H9 (cell line): Measurements from ENCODE around the gene MMP24OS. TPM values are rescaled to one million over a fixed set of nuclear protein-coding genes. Genes with fewer than 3 reads are reported as not detected.

ENCODE experiments used
- DNase-seq: peaks from one replicate; pipeline ENCODE4 v3.0.0-alpha.2; 2017
- H2AFZ ChIP-seq: one replicate; pipeline ENCODE4 v1.6.1; 2013; ENCODE audit warnings: mild to moderate bottlenecking, low read length, control low read depth, moderate library complexity
- H2AK5ac ChIP-seq: 2 replicates; pipeline ENCODE4 v1.6.1; 2013; ENCODE audit warnings: low read length, control low read depth, mixed read lengths; ENCODE audit not compliant: insufficient read length
- H2BK120ac ChIP-seq: one replicate; pipeline ENCODE4 v1.6.1; 2013; ENCODE audit warnings: low read depth, mild to moderate bottlenecking, low read length, control low read depth, inconsistent platforms; ENCODE audit not compliant: poor library complexity, severe bottlenecking
- H2BK12ac ChIP-seq: 2 replicates; pipeline ENCODE4 v1.6.1; 2013; ENCODE audit warnings: low read length, control low read depth, mixed read lengths, low read depth; ENCODE audit not compliant: insufficient read length
- H2BK15ac ChIP-seq: 2 replicates; pipeline ENCODE4 v1.6.1; 2013; ENCODE audit warnings: low read depth, low read length, control low read depth
- H2BK20ac ChIP-seq: one replicate; pipeline ENCODE4 v1.6.1; 2013; ENCODE audit warnings: low read depth, mild to moderate bottlenecking, low read length, control low read depth, inconsistent platforms; ENCODE audit not compliant: poor library complexity, severe bottlenecking
- H2BK5ac ChIP-seq: 2 replicates; pipeline ENCODE4 v1.6.1; 2013; ENCODE audit warnings: low read length, control low read depth, mixed read lengths; ENCODE audit not compliant: insufficient read length
- H3K14ac ChIP-seq: 2 replicates; pipeline ENCODE4 v1.6.1; 2013; ENCODE audit warnings: low read length, control low read depth; ENCODE audit not compliant: insufficient read depth
- H3K18ac ChIP-seq: 2 replicates; pipeline ENCODE4 v1.6.1; 2013; ENCODE audit warnings: low read depth, mild to moderate bottlenecking, mixed read lengths, low read length, control low read depth; ENCODE audit not compliant: insufficient read length
- H3K23ac ChIP-seq: 2 replicates; pipeline ENCODE4 v1.6.1; 2013; ENCODE audit warnings: low read length, control low read depth, mixed read lengths, low read depth; ENCODE audit not compliant: insufficient read length
- H3K23me2 ChIP-seq: 2 replicates; pipeline ENCODE4 v1.6.1; 2013; ENCODE audit warnings: low read depth, mild to moderate bottlenecking, mixed read lengths, low read length, control low read depth; ENCODE audit not compliant: insufficient read length, poor library complexity, severe bottlenecking
- H3K27ac ChIP-seq: 2 replicates; pipeline ENCODE4 v1.5.1; 2013; ENCODE audit warnings: low read length, control low read depth, mixed read lengths, low read depth; ENCODE audit not compliant: insufficient read length
- H3K27me3 ChIP-seq: 2 replicates; pipeline ENCODE4 v1.6.1; 2013; ENCODE audit warnings: low read length, control low read depth, inconsistent platforms; ENCODE audit not compliant: insufficient read depth
- H3K4ac ChIP-seq: 2 replicates; pipeline ENCODE4 v1.6.1; 2013; ENCODE audit warnings: low read depth, mild to moderate bottlenecking, control low read depth, inconsistent platforms, low read length, moderate library complexity
- H3K4me1 ChIP-seq: 2 replicates; pipeline ENCODE4 v1.6.1; 2013; ENCODE audit warnings: low read length, control low read depth, inconsistent platforms; ENCODE audit not compliant: insufficient read depth
- H3K4me2 ChIP-seq: 2 replicates; pipeline ENCODE4 v1.6.1; 2013; ENCODE audit warnings: low read length, control low read depth, mixed read lengths; ENCODE audit not compliant: insufficient read length, insufficient read depth
- H3K56ac ChIP-seq: 2 replicates; pipeline ENCODE4 v1.6.1; 2013; ENCODE audit warnings: low read depth, mild to moderate bottlenecking, mixed read lengths, low read length, control low read depth; ENCODE audit not compliant: insufficient read length
- H3K79me1 ChIP-seq: 2 replicates; pipeline ENCODE4 v1.6.1; 2013; ENCODE audit warnings: low read depth, mild to moderate bottlenecking, moderate library complexity, low read length, control low read depth, inconsistent platforms; ENCODE audit not compliant: insufficient read depth, poor library complexity, severe bottlenecking
- H3K79me2 ChIP-seq: 2 replicates; pipeline ENCODE4 v1.6.1; 2013; ENCODE audit warnings: low read length, control low read depth, inconsistent platforms; ENCODE audit not compliant: insufficient read depth
- H3K9ac ChIP-seq: 2 replicates; pipeline ENCODE4 v1.6.1; 2013; ENCODE audit warnings: low read length, control low read depth, mixed read lengths; ENCODE audit not compliant: insufficient read length; ENCODE audit errors: extremely low read depth
- H3K9me3 ChIP-seq: one replicate; pipeline ENCODE4 v1.6.1; 2013; ENCODE audit warnings: low read depth, low read length, inconsistent platforms; ENCODE audit not compliant: control insufficient read depth
- H3T11ph ChIP-seq: one replicate; pipeline ENCODE4 v1.6.1; 2013; ENCODE audit warnings: mild to moderate bottlenecking, low read length, control low read depth, inconsistent platforms
- H4K20me1 ChIP-seq: one replicate; pipeline ENCODE4 v1.6.1; 2013; ENCODE audit not compliant: control insufficient read depth, insufficient read length, insufficient read depth
- H4K5ac ChIP-seq: 2 replicates; pipeline ENCODE4 v1.6.1; 2013; ENCODE audit warnings: low read depth, mild to moderate bottlenecking, mixed read lengths, low read length, control low read depth; ENCODE audit not compliant: insufficient read length
- H4K8ac ChIP-seq: replicated peaks from 2 replicates; pipeline ENCODE4 v1.6.1; 2013; ENCODE audit warnings: low read length, control low read depth, mixed read lengths, low read depth; ENCODE audit not compliant: insufficient read length
- H4K91ac ChIP-seq: 2 replicates; pipeline ENCODE4 v1.6.1; 2013; ENCODE audit warnings: low read depth, mild to moderate bottlenecking, moderate library complexity, mixed read lengths, low read length, control low read depth; ENCODE audit not compliant: insufficient read length
- H3K27ac Mint-ChIP-seq, 3 experiments: 2 replicates in 2 of 3; 3 replicates in 1 of 3; pipeline ENCODE4 v1.8.0; 2020 to 2021; ENCODE audit warnings: mixed read lengths in 3 of 3, mild to moderate bottlenecking in 1 of 3, moderate library complexity in 1 of 3
- H3K27me3 Mint-ChIP-seq: 2 replicates; pipeline ENCODE4 v1.8.0; 2021; ENCODE audit warnings: low read depth, mild to moderate bottlenecking, moderate library complexity, mixed read lengths
- H3K36me3 Mint-ChIP-seq, 3 experiments: 2 replicates in 2 of 3; 3 replicates in 1 of 3; pipeline ENCODE4 v1.8.0; 2020 to 2021; ENCODE audit warnings: low read depth in 3 of 3, mixed read lengths in 3 of 3; ENCODE audit not compliant: insufficient read depth in 1 of 3
- H3K4me1 Mint-ChIP-seq, 2 experiments: 2 replicates each; pipeline ENCODE4 v1.8.0; 2020; ENCODE audit warnings: mixed read lengths in 2 of 2
- H3K4me3 Mint-ChIP-seq, 2 experiments: 2 replicates in 1 of 2; 3 replicates in 1 of 2; pipeline ENCODE4 v1.8.0; 2020 to 2021; ENCODE audit warnings: mild to moderate bottlenecking in 2 of 2, mixed read lengths in 2 of 2, moderate library complexity in 1 of 2
- H3K9me3 Mint-ChIP-seq, 2 experiments: 2 replicates in 1 of 2; 3 replicates in 1 of 2; pipeline ENCODE4 v1.8.0; 2020; ENCODE audit warnings: mild to moderate bottlenecking in 2 of 2, mixed read lengths in 2 of 2, moderate library complexity in 1 of 2
- CTCF ChIP-seq: fragments of 200-600 bp; sonication (generic); conservative IDR thresholded peaks from 3 replicates; pipeline ENCODE4 v1.8.0; 2021; ENCODE audit warnings: antibody characterized with exemption, mild to moderate bottlenecking
- WGBS: extraction: QIAGEN DNeasy Blood & Tissue Kit; methylation state at CpG from one replicate; pipeline ENCODE4 v1.1.7; 2013; ENCODE audit warnings: missing lambda C conversion rate, low lambda C conversion rate, mixed read lengths; ENCODE audit not compliant: insufficient read length; ENCODE audit errors: extremely low coverage; 5-methylcytosine and 5-hydroxymethylcytosine counted together
- total RNA-seq: library from RNA; stranded (reverse); gene quantifications from 2 replicates; pipeline ENCODE4 v1.2.1, GENCODE V29; 2021

Gene MMP24OS
- total RNA-seq, 1 experiment from 2014 or later = 43.8 TPM

GRCh38 chr20:35302421-35303335 lies 24.8 kb upstream of the MMP24OS start:
- no peak overlapping the region for H3K27ac ChIP-seq
- Mint-ChIP-seq H3K9me3 (no peaks in the 10 kb centered on the region; a peak in 1 of 5 replicates), H3K36me3 (peaks cover 0 to 3% (median 2%) of the 10 kb centered on the region in 3 experiments; a peak in 4 of 7 replicates), H3K27ac (no peak overlapping the region), H3K27me3 (peaks cover 10% of the 10 kb centered on the region), H3K4me3 (no peak overlapping the region; a peak in 1 of 5 replicates), H3K4me1 (peaks cover 16% of the 10 kb centered on the region in 2 experiments)
- H3K27me3 ChIP-seq = no peaks in the 10 kb centered on the region
- peaks cover 3% of the 10 kb centered on the region; the same call in 1 of the 2 replicates for H3K4me1 ChIP-seq
- no peak overlapping the region for H3K23ac ChIP-seq
- H3K23me2 ChIP-seq = peaks cover 4% of the 10 kb centered on the region
- no peak overlapping the region for H2AK5ac ChIP-seq
- no peak overlapping the region for H3K4ac ChIP-seq
- no peak overlapping the region for H3K9ac ChIP-seq
- no peak overlapping the region for H2BK120ac ChIP-seq
- H2AFZ ChIP-seq = no peak overlapping the region
- no peak overlapping the region for H2BK20ac ChIP-seq
- H4K8ac ChIP-seq = no peak overlapping the region
- no CpG with 5 or more reads among the region's 6 CpGs for WGBS
- H2BK12ac ChIP-seq = no peak overlapping the region
- H2BK15ac ChIP-seq = no peak overlapping the region
- H3K4me2 ChIP-seq = no peak overlapping the region
- H3K56ac ChIP-seq = no peak overlapping the region
- H3K79me1 ChIP-seq = no peaks in the 10 kb centered on the region
- no peak overlapping the region for H2BK5ac ChIP-seq
- H4K20me1 ChIP-seq = no peaks in the 10 kb centered on the region
- H3T11ph ChIP-seq = no peak overlapping the region
- no peak overlapping the region for H4K5ac ChIP-seq
- no peak overlapping the region for H3K18ac ChIP-seq
- no peak overlapping the region for H4K91ac ChIP-seq
- H3K79me2 ChIP-seq = no peaks in the 10 kb centered on the region
- no peak for DNase-seq
- no peaks in the 10 kb centered on the region for H3K9me3 ChIP-seq
- H3K14ac ChIP-seq = no peak overlapping the region
- no peak for TF ChIP-seq CTCF
